MCF 10A (cell line): ENCODE data around the gene HOXC12. TPM values are rescaled to one million over a fixed set of nuclear protein-coding genes. Genes with fewer than 3 reads are reported as not detected.

ENCODE experiments used
- BruUV-seq: library from RNA; stranded (reverse); fragments of 400-500 nt; replicated peaks from 2 replicates; lab custom pipeline; 2021; lab: Mats Ljungman, UMichigan
- CTCF ChIA-PET: fragments of 300-600 bp; sonication (Branson Sonifier 250); formaldehyde crosslinking; extraction: SDS; loops from one replicate; lab custom pipeline; 2021; ENCODE audit warnings: antibody characterized with exemption, inconsistent platforms; lab: Yijun Ruan, JAX
- POLR2A ChIA-PET: fragments of 300-600, 350-650 bp; sonication (Branson Sonifier 250); formaldehyde crosslinking; extraction: SDS; loops from one replicate; lab custom pipeline; 2020; ENCODE audit warnings: antibody characterized with exemption, inconsistent platforms; lab: Yijun Ruan, JAX
- DNase-seq: peaks from one replicate; pipeline ENCODE4 v3.0.0-alpha.2; 2018; ENCODE audit not compliant: unreplicated experiment
- H3K27ac Mint-ChIP-seq: one replicate; pipeline ENCODE4 v1.8.0; 2022; ENCODE audit warnings: mild to moderate bottlenecking, low read depth, mixed read lengths; ENCODE audit not compliant: unreplicated experiment
- H3K27me3 Mint-ChIP-seq: one replicate; pipeline ENCODE4 v1.8.0; 2022; ENCODE audit warnings: mixed read lengths; ENCODE audit not compliant: insufficient read depth, unreplicated experiment
- H3K36me3 Mint-ChIP-seq: one replicate; pipeline ENCODE4 v1.8.0; 2022; ENCODE audit warnings: mild to moderate bottlenecking, moderate library complexity, mixed read lengths; ENCODE audit not compliant: insufficient read depth, unreplicated experiment
- H3K4me1 Mint-ChIP-seq: one replicate; pipeline ENCODE4 v1.8.0; 2022; ENCODE audit warnings: mixed read lengths; ENCODE audit not compliant: insufficient read depth, unreplicated experiment
- H3K4me3 Mint-ChIP-seq: one replicate; pipeline ENCODE4 v1.8.0; 2022; ENCODE audit warnings: mild to moderate bottlenecking, moderate library complexity, mixed read lengths; ENCODE audit not compliant: unreplicated experiment
- H3K9me3 Mint-ChIP-seq: one replicate; pipeline ENCODE4 v1.8.0; 2022; ENCODE audit warnings: mixed read lengths; ENCODE audit not compliant: unreplicated experiment
- intact Hi-C: fragments of 100-400 bp; cut with micrococcal nuclease; formaldehyde crosslinking; loops from 2 replicates; pipeline ENCODE4 v1.14.1; 2022
- total RNA-seq: library from RNA; stranded (reverse); gene quantifications from 2 replicates; pipeline ENCODE4 v1.2.3, GENCODE V29; 2022
- TF ChIP-seq, protein P1 (sequence below): fragments of 200-600 bp; IDR thresholded peaks from one replicate; pipeline ENCODE4 v1.8.0; 2022; ENCODE audit warnings: antibody characterized with exemption, mild to moderate bottlenecking; ENCODE audit not compliant: unreplicated experiment

HOXC12 gene
- total RNA-seq, 1 experiment from 2014 or later = not detected

DNA sequence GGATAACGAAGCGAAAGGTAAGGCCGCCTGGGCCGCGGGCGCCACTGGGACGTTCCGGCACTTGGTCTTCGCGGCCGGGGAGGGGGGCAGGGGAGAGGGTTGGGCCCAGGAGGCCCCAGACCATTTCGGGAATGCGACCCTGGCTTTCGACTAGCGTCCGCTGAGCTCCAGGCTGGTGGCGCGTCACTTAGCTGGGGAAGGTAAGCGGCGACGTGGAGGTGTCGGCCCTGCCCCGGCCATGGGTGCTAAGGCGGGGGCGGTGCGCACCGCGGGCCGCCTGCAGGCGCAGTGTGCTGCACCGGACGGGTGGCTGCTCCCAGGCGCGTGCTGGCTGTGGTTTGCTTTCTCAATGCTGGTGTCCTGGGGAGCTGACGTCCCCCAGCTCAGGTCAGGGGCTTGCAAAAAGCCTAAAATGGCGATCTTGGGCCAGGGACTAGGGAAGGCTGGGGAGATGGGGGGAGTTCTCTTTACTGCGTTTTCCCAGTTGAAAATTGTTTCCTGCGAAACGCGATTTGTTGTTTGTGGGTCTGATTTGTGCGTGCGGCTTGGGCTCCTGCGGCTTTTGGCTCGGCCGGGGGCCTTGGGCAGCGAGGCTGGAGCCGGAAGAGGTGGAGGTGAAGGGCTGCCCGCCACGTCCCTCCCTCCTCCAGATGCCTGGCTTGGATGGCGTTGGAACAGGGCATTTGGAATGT lies 31.4 kb downstream of the HOXC12 start:
- CTCF ChIA-PET = interaction anchor here (0.7 to 4.5 kb wide), 8 partner anchors 14 to 284 kb away, joined by 3 to 60 read pairs (median 7); partner anchors contain the start of gene HOXC9

DNA sequence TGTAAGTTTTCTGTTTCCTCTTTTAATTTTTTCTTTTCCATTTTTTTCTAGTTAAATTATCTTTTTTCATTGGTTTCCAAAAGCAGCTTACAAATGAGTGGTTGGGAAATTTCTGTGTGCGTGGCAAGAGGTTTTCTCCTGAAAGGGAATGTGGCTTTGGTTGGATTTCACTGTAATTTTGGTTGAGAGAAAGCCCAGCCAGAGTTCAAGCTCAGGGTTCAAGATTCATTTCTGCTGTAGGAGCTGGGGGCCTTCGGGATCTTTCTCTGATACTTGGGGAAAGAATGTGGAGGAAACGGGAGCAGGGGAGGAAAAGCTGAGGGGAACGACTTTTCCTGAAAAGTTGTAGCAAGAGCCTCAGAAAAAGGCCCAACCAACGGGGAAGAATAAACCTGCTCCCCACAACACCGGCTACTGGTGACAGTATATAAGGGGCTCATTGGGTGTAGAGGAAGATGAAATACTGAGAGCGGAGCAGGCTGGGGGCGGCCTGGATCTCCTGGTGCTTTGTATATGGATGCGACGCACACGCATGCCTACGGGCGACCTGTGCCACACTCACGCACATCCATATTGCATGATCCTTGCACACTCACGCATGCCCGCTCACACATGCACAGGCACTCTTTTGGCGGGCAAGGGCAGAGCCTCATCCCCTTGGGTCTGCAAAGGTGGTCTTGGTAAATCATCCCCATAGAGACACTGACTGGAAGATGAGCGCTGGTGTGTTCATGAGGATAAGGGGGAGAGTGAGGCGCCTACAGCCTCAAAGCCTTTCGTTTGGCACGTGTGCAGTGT lies 32.2 kb downstream of the HOXC12 start:
- H3K36me3 Mint-ChIP-seq = no peaks in the 10 kb centered on the region
- ChIA-PET CTCF (interaction anchor here (0.7 to 4.5 kb wide), 15 partner anchors 14 to 285 kb away, joined by 3 to 60 read pairs (median 6); partner anchors contain the start of gene HOXC9), POLR2A (interaction anchor here (0.5 to 1.2 kb wide), 5 partner anchors 15 to 216 kb away, joined by 3 read pairs; no protein-coding TSS in a partner anchor)
- no peak for DNase-seq
- TF ChIP-seq, protein P1, sequence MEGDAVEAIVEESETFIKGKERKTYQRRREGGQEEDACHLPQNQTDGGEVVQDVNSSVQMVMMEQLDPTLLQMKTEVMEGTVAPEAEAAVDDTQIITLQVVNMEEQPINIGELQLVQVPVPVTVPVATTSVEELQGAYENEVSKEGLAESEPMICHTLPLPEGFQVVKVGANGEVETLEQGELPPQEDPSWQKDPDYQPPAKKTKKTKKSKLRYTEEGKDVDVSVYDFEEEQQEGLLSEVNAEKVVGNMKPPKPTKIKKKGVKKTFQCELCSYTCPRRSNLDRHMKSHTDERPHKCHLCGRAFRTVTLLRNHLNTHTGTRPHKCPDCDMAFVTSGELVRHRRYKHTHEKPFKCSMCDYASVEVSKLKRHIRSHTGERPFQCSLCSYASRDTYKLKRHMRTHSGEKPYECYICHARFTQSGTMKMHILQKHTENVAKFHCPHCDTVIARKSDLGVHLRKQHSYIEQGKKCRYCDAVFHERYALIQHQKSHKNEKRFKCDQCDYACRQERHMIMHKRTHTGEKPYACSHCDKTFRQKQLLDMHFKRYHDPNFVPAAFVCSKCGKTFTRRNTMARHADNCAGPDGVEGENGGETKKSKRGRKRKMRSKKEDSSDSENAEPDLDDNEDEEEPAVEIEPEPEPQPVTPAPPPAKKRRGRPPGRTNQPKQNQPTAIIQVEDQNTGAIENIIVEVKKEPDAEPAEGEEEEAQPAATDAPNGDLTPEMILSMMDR = no peak
- BruUV-seq = no TSS peak
- no peak overlapping the region for H3K4me3 Mint-ChIP-seq
- no peaks in the 10 kb centered on the region for H3K9me3 Mint-ChIP-seq
- intact Hi-C loops = loop anchor here (5.0 to 10.0 kb wide), 2 partner anchors 192 to 285 kb away; no protein-coding TSS in a partner anchor
- H3K27me3 Mint-ChIP-seq = no peaks in the 10 kb centered on the region
- H3K4me1 Mint-ChIP-seq = peaks cover 24% of the 10 kb centered on the region
- H3K27ac Mint-ChIP-seq = no peak overlapping the region

More for the DNA sequence above, 31.4 kb downstream of the HOXC12 start:
- Mint-ChIP-seq H3K36me3 (no peaks in the 10 kb centered on the region), H3K4me3 (no peak overlapping the region), H3K27me3 (no peaks in the 10 kb centered on the region), H3K27ac (no peak overlapping the region), H3K4me1 (peaks cover 24% of the 10 kb centered on the region), H3K9me3 (no peaks in the 10 kb centered on the region)
- TF ChIP-seq, protein P1 = no peak
- POLR2A ChIA-PET = interaction anchor here (0.5 to 0.9 kb wide), 4 partner anchors 14 to 214 kb away, joined by 3 to 5 read pairs (median 3); partner anchors contain the start of gene HOXC9
- intact Hi-C loops = loop anchor here (5.0 to 10.0 kb wide), 2 partner anchors 191 to 284 kb away; no protein-coding TSS in a partner anchor
- BruUV-seq = no TSS peak
- no peak for DNase-seq

DNA sequence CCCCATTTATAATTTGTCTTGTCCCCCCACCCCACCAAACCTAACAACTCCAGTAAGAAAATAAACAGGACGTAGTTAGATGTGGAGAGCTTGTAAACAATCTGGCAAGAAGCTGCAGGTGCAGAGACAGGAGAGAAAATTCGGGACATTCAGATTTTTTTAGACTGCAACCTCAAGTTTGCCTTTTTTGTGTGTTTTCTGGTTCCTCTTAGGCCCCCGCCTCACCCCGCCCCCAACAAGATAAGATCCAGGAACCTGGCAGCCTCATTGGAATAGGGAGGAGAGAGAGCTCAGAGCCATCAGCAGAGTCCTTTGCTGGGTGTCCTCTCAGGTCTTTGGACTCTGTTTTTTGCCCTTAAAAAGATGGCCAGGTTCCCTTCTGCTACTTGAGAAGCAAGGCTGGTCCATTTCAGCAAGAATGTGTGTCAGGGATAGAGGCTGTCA lies 33.1 kb downstream of the HOXC12 start:
- TF ChIP-seq, protein P1 = no peak
- intact Hi-C loops = loop anchor here (5.0 to 10.0 kb wide), 2 partner anchors 193 to 286 kb away; no protein-coding TSS in a partner anchor
- BruUV-seq = no TSS peak

More for the DNA sequence above, 33.1 kb downstream of the HOXC12 start:
- H3K4me3 Mint-ChIP-seq = no peak overlapping the region
- no peaks in the 10 kb centered on the region for H3K36me3 Mint-ChIP-seq
- POLR2A ChIA-PET = interaction anchor here (0.7 to 1.6 kb wide), 4 partner anchors 49 to 219 kb away, joined by 3 to 5 read pairs (median 4); partner anchors contain the start of gene HOXC13
- no peaks in the 10 kb centered on the region for H3K27me3 Mint-ChIP-seq
- no peaks in the 10 kb centered on the region for H3K9me3 Mint-ChIP-seq
- H3K4me1 Mint-ChIP-seq = peaks cover 24% of the 10 kb centered on the region
- CTCF ChIA-PET = interaction anchor here (0.5 to 4.5 kb wide), 29 partner anchors 11 to 417 kb away, joined by 3 to 60 read pairs (median 4); partner anchors contain the start of gene HOXC9
- no peak overlapping the region for H3K27ac Mint-ChIP-seq
- DNase-seq = no peak
